HG03108 (cell line): ENCODE data around the gene ASB18.

Experiments used
- ATAC-seq: cut with Tn5 transposase; IDR thresholded peaks from one replicate; pipeline ENCODE4 v1.9.1; 2021; ENCODE audit warnings: moderate library complexity; ENCODE audit not compliant: unreplicated experiment

ASB18 gene

DNA sequence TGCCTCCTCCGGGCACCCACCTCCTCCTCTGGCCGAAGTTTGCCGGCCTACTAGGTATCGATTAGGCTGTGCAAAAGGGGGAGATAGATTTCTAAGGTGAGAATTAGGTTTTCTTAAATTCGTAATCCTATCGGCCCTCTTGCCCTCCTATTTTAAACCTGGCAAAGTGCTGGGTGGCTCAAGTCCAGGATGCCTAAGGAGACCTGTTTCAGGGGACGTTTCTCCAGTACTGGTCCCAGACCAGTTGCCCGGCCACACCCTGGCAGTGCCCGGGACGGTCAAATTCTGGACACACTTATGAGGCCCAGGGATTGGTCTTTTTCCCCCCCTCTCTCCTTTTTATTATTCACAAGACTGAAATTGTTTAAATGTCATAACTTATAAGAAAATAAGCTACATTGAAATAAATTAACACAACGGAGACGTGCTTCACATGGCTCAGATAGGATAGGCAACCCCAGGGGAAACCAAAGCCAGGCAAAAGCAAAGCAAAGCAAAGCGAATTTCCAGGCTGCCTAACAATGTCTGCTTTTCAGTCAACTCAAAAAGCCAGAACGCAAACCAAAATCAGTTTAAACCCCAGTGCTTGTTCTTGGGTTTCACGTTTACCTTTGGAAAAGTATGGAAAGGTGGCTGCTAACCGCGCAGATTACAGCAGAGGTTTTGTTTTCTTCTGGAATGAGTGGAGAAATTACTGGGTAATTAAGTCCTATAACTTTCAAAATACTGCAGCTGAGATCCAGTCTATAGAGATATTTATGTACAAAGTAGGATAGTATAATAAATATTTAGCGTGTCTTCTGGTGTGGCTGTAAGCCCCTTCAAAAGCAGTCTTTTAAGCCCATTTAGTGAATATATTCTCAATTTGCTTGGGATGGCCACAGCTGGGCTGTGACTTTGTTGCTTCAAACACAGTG lies 99.0 kb downstream of the ASB18 start:
- no peak for ATAC-seq

DNA sequence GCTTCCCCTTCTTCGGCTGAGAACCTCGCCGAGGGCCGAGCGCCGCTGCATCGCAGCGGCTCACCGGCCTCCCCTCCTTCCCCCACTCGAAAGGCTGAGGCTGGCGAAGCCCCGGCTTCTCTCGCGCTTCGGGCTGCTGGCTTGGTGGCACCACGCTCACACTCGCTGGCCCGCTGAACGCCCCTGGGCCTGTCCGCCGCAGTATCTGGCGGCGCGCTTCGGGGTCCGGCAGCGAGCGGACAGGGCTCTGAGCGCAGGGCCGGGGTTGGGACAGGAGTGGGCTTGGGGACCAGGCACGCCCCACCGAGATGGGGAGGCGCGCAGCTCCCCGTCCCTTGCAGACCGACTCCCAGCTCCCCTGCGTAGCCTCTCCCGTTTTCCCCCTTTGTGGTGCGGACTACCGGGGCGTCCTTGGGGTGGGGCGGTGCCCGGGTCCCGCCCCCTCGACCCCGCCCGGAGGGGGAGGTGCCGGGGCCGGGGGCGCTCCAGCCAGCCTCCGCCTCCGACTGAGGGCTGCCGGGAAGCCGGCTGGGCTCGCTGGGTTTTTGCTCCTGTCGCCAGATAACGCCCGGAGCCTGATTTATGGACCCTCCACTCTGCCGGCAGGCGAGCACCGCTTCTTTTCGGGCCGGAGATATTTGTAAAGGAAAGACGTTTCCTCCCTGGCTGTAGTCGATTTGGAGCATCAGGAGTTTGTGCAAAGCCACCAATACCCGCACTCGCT lies 99.8 kb downstream of the ASB18 start:
- ATAC-seq = no peak

DNA sequence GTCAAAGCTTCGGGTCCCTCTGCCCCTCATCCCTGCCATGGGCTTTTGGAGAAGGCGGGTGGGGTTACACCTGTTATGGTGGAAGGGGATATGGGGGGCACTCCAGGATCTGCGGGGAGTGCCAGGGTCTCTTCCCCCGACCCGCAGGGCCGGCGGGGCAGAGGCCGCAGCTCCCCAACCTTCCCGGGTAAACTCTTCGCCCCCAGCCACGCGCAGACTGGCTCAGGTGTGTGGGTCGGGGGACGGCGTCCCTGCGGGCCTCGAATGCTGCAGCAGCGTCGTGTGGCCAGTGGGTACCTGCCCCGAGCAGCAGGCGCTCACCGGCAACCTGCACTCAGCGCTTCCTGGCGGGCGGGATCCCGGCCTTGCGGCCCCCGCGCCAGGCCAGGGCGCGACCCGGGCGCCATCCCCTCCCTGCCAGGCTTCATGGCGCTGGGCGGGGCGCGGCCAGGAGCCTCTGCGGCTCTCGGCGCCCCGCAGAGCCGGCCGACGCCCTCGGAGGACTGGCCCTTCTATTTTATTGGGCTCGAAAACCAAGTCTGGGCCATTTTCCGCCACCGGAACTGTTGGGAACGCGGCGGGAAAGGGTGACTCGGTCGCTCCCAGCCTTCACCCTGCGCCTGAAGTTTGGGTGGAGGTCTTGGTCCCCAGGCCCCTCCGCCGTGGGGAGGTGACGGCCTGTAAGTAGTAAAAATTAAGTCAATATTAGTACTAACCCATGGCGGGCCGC lies 100.6 kb downstream of the ASB18 start:
- ATAC-seq = no peak

DNA sequence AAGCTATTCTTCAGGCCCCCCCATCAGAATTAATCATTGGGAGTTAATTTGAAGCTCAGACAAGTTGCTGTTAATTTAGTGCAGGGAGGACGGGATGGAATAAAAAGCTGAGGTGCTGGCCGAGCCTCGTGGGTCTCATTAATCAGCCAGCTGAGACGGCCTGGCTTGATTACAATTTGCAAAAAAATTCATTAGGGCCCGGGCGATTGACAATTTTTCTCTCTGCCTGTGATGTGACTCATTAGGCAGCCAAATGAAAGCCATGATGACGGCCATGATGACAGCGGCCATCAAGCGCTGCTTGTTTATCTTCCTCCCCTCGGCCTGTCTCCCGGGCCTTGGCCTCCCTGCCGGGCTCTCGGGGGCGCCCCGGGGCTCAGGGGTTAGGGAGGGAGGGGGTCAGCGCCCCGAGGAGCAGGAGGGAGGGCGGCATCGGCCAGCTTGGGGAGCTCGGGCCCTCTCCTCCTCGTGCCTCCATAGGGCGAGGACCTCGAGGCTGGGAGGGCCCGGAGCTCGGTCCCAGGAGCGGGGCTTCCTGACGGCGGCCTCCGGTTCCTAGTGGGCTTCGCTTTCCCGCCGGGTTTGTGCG lies 101.2 kb downstream of the ASB18 start:
- no peak for ATAC-seq

DNA sequence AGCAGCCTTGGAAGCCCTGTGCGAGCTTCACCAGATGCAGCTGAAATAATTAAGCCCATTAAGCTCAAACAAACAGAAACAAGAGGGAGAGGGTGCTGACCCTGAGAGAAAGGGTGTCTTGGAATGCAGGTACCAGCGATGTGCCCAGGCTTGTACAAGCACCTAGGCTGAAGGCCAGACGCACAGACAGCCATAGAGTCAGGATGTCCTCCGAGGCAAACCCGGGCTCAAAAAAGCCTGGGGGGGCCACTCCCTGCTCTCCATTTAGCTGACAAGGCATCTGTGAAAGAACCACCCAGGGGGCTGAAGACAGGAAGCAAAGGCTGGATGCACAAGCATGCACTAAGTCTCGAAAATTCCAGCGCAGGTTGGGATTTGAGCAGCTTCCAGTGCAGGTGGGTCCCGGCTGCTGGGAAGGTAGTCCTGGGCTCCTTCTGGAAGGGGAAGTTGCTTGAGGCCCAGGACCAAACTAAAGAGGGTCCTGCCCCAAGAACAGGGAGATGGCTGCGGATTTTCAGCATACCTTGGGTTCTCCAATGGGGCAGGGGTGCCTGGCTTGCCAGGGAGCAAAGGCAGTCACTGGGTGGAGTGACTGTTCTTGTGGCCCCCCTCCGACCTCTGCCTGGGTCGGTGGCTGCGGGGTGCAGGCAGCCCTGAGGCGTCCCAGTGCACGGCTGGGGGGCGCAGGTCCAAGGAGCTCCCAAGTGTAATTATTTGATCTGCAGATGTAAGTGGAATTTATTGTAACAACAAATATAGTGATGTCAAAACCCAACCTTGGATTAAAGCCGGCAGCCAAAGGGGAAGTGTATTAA lies 102.0 kb downstream of the ASB18 start:
- no peak for ATAC-seq

DNA sequence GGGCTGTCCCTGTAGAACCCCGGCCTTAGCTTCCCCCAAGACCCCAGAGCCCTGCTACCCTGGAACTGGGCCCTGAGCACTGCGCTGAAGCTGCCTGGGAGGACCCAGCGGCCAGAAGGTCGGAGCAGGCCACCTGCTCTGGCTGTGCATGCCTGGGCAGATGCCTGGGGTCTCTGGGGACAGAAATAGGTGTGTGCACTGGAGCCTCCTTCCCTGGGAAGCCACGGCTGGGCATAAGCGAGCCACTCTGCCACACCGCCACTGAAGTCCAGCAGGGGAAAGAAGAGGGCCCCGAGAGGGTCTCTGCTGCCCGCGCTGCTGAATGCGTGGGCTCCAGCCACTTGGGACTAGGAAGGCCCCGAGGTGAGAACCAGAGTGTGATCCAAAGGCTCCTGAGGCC lies 102.7 kb downstream of the ASB18 start:
- no peak for ATAC-seq

DNA sequence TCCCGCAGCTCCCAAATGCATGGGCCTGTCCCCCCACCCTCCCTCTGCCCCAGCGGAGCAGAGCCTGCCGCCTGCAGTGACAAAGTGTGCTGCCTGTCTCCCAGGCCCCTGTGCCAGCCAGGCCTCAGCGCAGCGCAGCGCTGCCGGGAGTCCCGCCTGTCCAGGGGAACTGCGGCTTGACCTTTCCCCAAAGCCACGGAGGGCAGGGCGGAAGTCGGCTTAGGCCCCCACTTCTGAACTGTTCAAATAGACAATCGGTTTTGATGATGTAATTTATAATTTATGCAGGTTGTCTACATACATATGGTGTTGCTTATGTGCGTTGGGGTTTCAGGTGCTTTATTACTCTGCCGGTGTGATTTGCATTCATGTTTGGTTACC lies 103.1 kb downstream of the ASB18 start:
- ATAC-seq = no peak

DNA sequence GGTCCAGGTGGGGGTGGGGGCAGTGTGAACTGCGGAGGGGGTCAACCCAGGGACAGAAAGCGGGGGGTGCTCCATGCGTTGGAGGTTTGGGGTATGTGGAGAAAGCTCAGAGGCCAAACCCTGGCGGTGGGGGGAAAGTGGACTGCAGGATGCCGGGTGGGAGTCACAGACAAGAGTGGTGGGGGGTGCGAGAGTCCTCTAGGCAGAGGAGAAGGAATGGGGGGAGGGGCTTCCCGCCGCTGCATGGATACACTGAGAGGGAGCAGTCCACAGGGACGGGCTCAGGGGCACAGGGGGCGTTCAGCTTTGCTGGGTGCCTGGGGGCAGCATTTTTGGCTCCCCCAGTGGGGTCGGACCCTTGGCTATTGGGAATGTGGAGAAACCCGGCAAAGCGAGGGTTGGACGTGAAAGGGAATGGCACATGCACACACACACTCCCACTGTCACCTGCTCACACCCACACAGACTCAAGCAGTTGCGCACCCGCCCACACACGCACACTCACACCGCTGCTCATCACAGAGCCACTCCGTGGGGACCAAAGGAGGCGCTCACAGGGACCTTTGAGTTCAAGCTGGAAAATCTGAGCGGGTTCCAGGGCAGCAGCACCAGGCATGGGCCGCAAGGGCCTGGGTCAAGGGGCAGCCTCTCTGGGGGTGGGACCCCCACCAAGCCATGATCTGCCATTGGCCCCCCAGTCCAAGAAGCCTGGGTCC lies 103.7 kb downstream of the ASB18 start:
- no peak for ATAC-seq

DNA sequence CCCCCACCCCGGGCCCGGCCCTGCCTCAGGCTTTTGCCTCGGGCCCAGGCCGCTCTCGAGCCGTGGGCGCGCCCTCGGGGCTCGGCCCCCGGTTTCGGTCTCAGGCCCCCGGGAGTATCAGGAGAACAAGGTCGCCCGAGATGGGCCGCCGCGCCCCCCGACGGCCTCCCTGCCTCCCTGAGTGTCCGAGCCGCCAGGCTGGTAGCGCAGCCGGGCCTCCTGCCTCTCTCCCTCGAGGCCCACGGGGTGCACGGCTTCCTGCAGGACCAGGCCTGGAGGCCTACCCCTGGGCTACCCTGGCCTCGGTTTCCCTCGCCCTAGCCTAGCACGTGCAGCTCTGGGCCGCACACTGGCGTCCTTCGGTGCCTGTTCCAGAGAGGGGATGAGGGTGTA lies 104.4 kb downstream of the ASB18 start:
- no peak for ATAC-seq

DNA sequence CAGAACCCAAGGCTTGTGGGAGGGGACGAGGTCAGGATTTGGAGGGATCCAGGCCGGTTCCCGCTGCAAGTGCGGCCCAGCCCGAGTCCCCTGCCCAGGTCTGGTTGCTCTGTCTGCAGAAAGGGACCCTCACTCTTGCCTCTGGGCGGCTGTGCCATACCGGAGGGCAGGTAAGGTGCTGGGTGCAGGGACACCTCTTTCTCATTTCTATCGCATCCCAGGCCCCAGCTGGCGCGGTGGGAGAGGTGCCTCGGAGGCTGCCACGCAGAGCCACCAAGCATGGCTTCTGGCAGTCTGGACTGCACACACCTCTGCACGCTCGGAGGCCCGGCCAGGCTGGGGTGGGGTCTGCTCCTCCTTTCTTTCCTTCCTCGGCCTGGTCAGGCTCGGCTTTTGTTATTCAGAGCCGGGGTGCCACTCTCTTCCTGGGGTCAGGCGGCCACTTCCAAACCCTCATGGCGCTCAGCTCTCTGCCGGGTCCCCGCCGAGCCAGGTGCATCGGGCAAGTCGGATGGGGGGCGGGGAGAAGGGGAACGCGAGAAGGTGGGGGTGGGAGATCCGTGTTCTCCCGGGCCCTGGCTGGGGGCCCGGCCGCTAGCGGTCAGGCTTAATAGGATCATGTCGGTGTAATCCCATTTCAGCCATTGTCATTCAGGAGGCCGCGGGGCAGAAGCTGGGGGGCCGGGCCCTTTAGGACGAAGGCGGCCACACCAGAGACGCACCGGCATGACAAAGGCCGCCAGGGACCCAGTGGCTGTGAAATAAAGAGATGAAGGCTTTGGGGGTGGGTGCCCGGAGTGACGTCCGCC lies 105.0 kb downstream of the ASB18 start:
- ATAC-seq = no peak

DNA sequence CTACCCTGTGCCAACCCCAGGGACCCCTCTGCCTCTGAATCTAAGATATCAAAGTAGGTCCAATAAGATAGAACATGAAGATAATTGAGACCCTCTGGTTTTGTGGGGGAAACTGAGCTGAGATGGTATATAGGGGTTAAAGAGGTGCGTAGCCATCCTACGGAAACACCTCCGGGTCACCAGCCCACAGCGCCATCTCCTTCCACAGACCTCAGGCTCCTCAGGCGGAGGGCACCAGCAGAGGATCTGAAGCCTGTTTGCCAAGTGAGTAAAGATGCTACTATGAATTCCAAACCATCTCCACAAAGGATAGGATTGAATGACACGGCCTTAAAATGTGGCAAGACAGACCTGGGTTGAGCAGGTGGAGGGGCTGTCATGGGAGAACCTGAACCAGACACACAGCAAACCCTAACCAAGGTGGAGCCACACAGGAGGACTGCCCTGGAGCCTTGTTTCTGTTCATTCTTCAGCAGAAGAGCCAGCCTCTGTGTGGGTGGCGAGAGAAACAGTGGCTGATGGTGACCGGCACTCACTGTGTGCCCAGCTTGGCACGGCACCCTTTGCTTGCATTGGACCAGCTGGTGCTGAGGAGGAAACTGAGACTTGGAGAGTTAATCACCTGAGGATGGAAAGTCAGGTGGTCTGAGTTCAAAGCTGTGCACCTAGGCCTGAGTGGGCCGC lies 106.2 kb downstream of the ASB18 start:
- ATAC-seq = no peak

DNA sequence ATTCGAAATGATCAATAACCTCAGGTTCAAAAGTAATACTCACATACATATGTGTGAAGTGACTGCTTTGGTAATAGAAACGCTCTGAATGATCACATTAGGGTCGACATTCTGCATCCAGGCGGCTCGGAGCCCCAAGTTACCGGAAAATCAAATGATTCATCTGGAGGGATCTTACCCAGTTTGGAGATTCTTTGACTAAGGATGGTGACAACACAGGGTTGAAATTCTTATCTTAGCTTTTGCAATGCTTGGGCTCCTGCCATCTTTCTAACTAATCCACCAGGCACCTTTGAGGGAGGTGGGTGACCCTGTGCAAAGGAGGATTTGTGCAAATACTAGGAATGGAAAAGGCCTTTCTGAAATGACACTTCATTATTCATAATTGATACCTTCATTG lies 106.8 kb downstream of the ASB18 start:
- no peak for ATAC-seq

DNA sequence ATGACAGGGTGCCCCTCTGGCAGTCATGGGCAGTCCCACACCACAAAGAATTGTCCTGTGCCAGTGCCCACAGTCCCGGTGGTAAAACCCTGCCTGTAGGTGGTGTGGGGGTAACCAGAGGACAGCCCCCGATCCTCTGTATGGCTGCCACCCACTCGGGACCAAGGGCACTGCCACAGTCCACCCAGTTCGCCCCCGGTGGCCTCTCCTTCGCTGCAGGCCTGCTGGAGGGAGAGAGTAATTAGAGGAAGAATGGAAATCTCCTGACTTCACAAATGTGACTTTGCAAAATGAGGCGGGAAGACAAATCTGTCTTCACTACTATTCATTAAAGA lies 107.4 kb downstream of the ASB18 start:
- ATAC-seq = no peak

DNA sequence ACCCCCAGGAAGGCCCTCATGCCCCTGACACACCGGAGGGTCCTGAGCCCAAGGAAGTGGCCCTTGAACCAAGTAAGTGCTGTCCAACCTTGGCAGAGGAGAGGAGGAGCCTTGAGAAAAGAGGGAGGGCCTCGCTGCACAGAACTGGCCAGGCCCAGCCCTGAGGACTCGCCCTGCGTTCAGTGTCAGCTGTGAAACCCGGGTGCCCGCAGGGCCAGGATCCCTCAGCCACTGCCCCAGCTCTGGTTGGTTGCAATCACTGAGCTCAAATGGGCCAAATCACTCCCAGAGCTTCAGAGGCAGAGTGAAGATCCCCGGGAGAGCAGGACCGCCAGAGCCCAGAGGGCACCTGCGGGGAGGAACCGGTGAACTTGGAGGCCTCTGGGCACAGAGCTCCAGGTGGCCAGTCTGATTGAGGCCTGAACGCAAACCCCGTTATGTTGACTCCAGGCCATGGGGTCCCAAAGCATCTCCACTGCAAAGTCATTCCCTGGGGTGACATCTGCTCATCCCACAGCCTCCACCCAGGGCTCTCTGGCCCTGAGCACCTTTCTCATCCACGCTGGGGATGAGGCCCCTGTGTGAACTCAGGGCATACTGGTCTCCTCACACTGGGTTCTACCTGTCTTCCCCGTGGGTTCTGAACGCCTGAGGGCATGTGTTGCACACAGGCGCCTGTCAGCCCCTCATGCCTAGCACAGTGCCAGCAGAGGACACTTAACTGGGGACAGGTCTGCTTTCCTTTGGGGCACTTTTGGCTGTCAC lies 107.9 kb downstream of the ASB18 start:
- no peak for ATAC-seq

DNA sequence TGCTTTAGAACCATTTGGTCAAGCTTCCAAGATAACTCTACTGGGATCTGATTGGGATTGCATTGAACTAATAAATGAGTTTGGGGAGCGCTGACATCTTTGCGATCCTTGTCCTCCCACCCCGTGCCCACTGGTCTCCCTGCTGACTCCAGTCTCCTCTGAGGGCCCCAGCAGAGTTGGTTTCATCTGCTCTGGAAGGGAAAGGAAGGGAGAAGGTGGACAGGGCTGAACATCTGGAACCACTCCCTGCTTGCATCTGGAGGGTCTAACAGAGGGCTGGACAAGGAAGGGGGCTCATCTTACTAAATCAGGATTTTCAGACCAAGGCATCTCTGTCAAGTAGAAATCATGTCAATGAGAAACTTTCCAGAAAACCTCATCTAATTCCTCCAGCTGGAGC lies 108.8 kb downstream of the ASB18 start:
- ATAC-seq = no peak

DNA sequence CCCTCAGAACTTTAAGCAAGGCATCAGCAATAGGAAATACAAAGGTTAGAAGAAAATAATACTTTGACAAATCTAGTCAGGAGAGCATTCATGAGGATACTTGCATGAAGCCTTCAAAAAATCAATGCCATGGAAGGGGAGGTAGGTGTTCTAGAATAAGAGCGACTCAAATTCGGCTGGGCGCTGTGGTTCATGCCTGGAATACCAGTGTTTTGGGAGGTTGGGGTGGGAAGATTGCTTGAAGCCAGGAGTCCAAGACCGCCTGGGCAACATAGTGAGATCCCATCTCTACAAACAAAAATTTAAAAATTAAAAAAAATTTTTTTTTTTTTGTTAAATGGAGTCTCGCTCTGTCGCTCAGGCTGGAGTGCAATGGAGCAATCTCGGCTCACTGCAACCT lies 117.8 kb downstream of the ASB18 start:
- no peak for ATAC-seq

DNA sequence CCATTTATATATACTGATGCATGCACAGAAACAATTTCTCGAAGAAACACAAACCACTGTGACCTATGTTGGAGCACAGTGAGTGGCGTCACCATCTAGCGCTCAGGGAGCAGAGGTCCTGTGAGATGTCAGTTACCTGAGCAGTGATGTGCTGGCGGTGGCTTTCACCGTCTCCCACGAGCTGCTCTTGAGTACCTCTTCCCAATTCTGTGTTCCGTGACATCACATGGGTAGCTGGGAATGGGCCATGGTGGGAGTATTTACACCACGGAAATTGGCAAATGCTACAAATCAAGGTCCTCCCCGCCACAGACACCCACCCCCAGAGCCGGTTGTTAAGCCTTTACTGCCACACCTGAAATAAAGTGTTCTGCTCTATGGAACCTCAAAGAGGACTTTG lies 120.4 kb downstream of the ASB18 start:
- ATAC-seq = no peak
